GM12892 (cell line): Measurements from ENCODE around the gene WDR26.

ENCODE experiments used
- POLR2A ChIP-seq: IDR thresholded peaks from 2 replicates; pipeline ENCODE4 v1.6.1; 2011; ENCODE audit warnings: low read depth, low read length, control low read depth
- POLR2AphosphoS5 ChIP-seq: IDR thresholded peaks from 2 replicates; pipeline ENCODE4 v1.6.1; 2011; ENCODE audit warnings: low read depth, low read length, control low read depth
- TAF1 ChIP-seq: IDR thresholded peaks from 2 replicates; pipeline ENCODE4 v1.6.1; 2011; ENCODE audit warnings: low read depth, mild to moderate bottlenecking, control low read depth, low read length, borderline replicate concordance

DNA sequence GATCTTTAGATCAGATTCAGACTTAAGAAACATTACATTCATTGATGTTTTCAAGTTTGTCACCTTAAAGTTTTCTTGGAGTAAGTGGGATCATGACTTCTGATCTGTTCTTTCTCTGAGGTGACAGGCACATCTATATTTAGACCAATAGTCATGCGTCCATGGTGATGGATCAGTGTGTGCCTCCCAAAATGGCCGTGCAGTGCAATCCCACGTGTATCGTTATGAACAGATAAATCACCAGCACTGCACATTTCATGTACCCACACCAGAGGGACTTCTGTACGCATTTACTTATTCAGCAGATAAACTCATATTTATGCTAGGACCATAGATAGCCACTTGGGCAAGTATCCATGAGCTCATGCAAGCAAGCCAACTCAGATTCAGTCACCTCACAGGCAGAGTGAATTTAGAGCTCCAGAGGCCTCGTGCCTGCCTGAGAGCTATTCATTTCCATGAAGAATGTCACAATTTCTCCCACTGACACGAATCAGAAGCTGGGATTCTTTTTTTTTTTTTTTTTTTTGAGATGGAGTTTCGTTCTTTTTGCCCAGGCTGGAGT lies 13.9 kb upstream of the WDR26 start:
- TF ChIP-seq POLR2A (no peak), POLR2AphosphoS5 (no peak), TAF1 (no peak)
